ENCODE data around the gene SP140L.

SP140L gene

DNA sequence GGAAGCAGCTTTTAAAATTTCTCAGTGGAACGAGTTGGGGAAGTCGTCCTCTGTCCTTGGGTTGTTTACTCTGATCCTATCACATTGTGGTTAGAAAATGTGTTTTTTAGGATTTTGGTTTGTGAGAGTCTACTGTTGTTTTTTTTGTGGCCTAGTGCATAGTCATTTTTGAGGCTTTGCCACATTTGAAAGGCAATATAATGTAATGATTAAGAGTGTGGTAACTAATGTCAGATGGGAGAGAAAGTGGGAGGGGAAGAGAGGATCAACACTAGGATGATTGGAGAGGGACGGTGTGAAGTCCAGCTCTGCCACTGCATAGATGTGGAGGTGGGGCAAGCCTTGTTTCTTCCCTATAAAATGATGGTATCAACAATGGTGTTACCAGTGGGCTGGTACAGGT, 8.5 kb downstream of the SP140L start:
- TF ChIP-seq FOXP2 (optimal IDR thresholded peaks at IDR 0.05; ENCODE audit: borderline replicate concordance, extremely low read depth, extremely low read length, insufficient read depth) (no peak), POLR2AphosphoS5 (IDR thresholded peaks at IDR 0.05; ENCODE audit: low read depth, low read length) (no peak), TAF1 (IDR thresholded peaks at IDR 0.05; ENCODE audit: borderline replicate concordance, insufficient read depth, low read length) (no peak), SIN3A (IDR thresholded peaks at IDR 0.05; ENCODE audit: borderline replicate concordance, insufficient read depth, low read length) (no peak)
- TF ChIP-seq, protein P1, sequence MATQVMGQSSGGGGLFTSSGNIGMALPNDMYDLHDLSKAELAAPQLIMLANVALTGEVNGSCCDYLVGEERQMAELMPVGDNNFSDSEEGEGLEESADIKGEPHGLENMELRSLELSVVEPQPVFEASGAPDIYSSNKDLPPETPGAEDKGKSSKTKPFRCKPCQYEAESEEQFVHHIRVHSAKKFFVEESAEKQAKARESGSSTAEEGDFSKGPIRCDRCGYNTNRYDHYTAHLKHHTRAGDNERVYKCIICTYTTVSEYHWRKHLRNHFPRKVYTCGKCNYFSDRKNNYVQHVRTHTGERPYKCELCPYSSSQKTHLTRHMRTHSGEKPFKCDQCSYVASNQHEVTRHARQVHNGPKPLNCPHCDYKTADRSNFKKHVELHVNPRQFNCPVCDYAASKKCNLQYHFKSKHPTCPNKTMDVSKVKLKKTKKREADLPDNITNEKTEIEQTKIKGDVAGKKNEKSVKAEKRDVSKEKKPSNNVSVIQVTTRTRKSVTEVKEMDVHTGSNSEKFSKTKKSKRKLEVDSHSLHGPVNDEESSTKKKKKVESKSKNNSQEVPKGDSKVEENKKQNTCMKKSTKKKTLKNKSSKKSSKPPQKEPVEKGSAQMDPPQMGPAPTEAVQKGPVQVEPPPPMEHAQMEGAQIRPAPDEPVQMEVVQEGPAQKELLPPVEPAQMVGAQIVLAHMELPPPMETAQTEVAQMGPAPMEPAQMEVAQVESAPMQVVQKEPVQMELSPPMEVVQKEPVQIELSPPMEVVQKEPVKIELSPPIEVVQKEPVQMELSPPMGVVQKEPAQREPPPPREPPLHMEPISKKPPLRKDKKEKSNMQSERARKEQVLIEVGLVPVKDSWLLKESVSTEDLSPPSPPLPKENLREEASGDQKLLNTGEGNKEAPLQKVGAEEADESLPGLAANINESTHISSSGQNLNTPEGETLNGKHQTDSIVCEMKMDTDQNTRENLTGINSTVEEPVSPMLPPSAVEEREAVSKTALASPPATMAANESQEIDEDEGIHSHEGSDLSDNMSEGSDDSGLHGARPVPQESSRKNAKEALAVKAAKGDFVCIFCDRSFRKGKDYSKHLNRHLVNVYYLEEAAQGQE (IDR thresholded peaks at IDR 0.05; ENCODE audit: insufficient read depth in 1 of 2, low read depth in 2 of 2, low read length in 2 of 2) = no peak

DNA sequence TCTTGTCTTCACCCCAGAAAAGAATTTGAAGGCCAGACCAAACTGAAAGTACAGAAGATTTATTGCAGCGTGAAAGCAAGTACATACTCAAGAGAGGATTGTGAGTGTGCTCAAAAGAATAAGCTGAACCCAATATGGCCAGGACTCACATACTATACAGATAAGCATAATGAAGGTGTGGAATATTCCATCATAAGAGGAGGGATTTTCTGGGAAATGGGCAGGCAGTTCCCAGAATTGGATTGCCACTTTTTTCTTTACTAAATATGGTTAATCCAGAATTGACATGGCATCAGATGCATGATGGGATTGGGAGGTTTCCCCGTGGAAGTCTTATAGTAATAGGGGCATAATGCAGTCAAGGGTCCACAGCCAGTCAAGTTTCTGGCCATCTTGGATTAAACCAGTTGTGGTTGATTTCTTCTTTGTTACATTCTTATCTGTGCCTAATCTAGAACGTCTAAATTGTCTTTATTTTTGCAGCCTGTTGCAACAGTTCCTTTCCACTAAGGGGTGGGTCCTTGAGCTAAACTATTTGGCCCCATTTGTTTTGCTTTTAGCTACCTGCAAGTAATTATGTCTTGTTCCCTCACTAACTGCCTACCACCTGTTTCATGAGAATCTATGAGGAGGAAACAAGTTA, 9.0 kb downstream of the SP140L start:
- no peak for TF ChIP-seq FOXP2 (optimal IDR thresholded peaks at IDR 0.05; ENCODE audit: borderline replicate concordance, extremely low read depth, extremely low read length, insufficient read depth)
- no peak for TF ChIP-seq POLR2AphosphoS5 (IDR thresholded peaks at IDR 0.05; ENCODE audit: low read depth, low read length)
- no peak for TF ChIP-seq TAF1 (IDR thresholded peaks at IDR 0.05; ENCODE audit: borderline replicate concordance, insufficient read depth, low read length)
- no peak for TF ChIP-seq SIN3A (IDR thresholded peaks at IDR 0.05; ENCODE audit: borderline replicate concordance, insufficient read depth, low read length)
- TF ChIP-seq, protein P1 (IDR thresholded peaks at IDR 0.05; ENCODE audit: insufficient read depth in 1 of 2, low read depth in 2 of 2, low read length in 2 of 2) = no peak

DNA sequence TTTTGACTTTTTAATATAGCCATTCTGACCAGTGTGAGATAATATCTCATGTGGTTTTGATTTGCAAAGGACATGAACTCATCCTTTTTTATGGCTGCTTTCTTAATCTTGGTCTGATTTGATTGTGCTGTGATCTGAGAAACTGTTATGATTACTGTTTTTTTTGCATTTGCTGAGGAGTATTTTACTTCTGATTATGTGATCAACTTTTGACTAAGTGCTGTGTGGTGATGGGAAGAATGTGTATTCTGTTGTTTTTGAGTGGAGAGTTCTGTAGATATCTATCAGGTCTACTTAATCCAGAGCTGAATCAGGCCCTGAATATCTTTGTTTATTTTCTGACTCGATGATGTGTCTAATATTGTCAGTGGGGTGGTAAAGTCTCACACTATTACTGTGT, 16.8 kb downstream of the SP140L start:
- TF ChIP-seq POLR2AphosphoS5 (IDR thresholded peaks at IDR 0.05; ENCODE audit: low read depth, low read length) = no peak
- TF ChIP-seq SIN3A (IDR thresholded peaks at IDR 0.05; ENCODE audit: borderline replicate concordance, insufficient read depth, low read length) = no peak
- no peak for TF ChIP-seq FOXP2 (optimal IDR thresholded peaks at IDR 0.05; ENCODE audit: borderline replicate concordance, extremely low read depth, extremely low read length, insufficient read depth)
- no peak for TF ChIP-seq TAF1 (IDR thresholded peaks at IDR 0.05; ENCODE audit: borderline replicate concordance, insufficient read depth, low read length)
- TF ChIP-seq, protein P1 (IDR thresholded peaks at IDR 0.05; ENCODE audit: insufficient read depth in 1 of 2, low read depth in 2 of 2, low read length in 2 of 2) = no peak

DNA sequence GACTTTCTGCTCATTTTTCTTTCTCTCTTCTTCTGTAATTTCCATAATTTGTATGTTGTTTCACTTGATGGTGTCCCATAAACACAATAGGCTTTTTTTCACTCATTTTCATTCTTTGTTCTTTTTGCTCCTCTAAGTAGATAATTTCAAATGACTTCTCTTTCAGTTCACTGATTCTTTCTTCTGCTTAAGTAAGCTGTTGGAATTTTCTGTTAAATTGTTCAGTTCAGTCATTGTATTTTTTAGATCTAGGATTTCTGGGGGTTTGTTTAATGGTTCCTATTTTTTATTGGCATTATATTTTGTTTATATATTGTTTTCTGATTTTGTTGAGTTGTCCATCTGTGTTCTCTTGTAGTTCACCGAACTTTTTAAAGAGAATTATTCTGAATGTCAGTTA, 19.5 kb downstream of the SP140L start:
- TF ChIP-seq TAF1 (IDR thresholded peaks at IDR 0.05; ENCODE audit: borderline replicate concordance, insufficient read depth, low read length) (no peak), FOXP2 (optimal IDR thresholded peaks at IDR 0.05; ENCODE audit: borderline replicate concordance, extremely low read depth, extremely low read length, insufficient read depth) (no peak), SIN3A (IDR thresholded peaks at IDR 0.05; ENCODE audit: borderline replicate concordance, insufficient read depth, low read length) (no peak), POLR2AphosphoS5 (IDR thresholded peaks at IDR 0.05; ENCODE audit: low read depth, low read length) (no peak)
- TF ChIP-seq, protein P1 (IDR thresholded peaks at IDR 0.05; ENCODE audit: insufficient read depth in 1 of 2, low read depth in 2 of 2, low read length in 2 of 2) = no peak

All from PFSK-1 (cell line).